ENCODE results near the gene HSP90AB1.
A peak's percentile ranks its signal among the peaks of the same experiment; 100 is the strongest.

The HSP90AB1 gene

DNA sequence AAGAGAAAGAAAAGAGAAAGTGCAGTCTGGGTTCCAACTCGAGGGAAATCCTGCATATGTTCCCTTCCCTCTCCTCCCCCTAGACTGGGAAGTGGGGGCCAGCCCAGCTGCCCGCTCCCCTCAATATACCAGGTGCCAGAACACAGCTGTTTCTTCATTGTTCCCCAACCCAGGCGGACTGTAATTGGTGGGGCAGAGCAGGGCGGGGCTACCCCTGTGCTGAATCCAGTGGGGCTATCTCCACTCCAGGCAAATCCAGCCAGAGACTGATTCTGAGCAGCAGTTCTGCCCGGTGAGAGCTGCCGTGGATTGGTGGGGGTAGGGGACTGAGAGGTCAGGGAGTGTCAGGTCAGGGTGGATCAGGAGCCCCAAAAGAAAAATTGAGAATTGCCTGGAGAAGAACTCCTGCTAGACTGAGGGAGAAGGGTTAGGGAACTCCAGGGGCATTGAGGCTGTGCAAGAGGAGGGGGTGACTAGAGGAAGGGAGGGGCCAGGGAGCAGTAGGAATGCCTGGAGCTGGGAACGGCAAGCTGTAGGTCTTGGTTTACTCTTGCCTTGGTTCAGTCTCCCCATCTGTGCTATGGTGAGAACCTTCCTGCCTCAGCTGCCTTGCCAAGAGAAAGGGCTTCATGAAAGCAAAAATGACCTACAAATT is 30.1 kb upstream of the HSP90AB1 start, which contains the start of gene MYMX:
MYMX (plus strand) TSS at position 250 of the 655 bp plus-strand sequence. CDS start 546 bp downstream, outside the sequence.
- no peaks in the 10 kb centered on the region for H3K9me3 ChIP-seq (ENCODE audit: insufficient read depth, low read depth, low read length)
- no peak within 1 kb of the TSS for H3K27ac ChIP-seq (ENCODE audit: low read length)
- H3K9ac ChIP-seq (ENCODE audit: low read depth, low read length), result peak within 1 kb of the TSS; percentile 61; the same call in 1 of the 2 replicates
- no peaks in the 10 kb centered on the region for H3K36me3 ChIP-seq (ENCODE audit: insufficient read depth, low read depth, low read length)
- peak within 1 kb of the TSS; percentile 70; the same call in 1 of the 2 replicates for H3K4me3 ChIP-seq (ENCODE audit: low read length)
- peaks cover 25% of the 10 kb centered on the region for H3K4me1 ChIP-seq (ENCODE audit: insufficient read depth, low read length)
- H3K27me3 ChIP-seq (ENCODE audit: insufficient read depth, low read length), result peaks cover 3% of the 10 kb centered on the region

DNA sequence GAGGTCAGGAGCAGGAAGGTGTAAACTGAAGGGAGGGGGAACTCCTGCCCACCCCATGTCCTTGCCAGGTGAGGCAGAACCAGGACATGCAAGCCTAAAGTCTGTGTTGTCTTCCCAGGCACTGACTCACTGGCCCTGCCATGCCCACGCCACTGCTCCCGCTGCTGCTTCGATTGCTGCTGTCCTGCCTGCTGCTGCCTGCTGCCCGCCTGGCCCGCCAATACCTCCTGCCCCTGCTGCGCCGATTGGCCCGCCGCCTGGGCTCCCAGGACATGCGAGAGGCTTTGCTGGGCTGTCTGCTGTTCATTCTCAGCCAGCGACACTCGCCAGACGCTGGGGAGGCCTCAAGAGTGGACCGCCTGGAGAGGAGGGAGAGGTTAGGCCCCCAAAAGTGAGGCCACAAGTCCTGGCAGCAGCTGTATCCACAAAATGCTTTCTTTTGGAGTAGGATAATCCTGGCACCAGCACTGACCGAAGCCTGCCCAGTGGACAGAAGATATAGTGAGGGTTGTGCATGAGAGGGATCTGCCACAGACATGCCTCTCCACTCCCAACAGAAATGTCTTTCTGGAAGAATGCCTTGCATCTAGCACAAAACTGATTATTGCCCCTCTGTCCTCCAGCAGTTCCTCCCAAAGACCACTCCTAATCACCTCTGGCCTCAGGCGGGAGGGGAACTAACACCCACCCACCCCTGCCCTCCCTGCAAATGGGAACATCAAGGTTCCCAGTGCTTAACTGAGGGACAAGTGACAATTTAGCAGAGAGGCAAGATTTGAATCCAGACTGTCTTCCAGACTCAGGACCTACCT is 29.4 kb upstream of the HSP90AB1 start:
- Histone ChIP-seq H3K9me3 (ENCODE audit: insufficient read depth, low read depth, low read length) (no peaks in the 10 kb centered on the region), H3K36me3 (ENCODE audit: insufficient read depth, low read depth, low read length) (no peaks in the 10 kb centered on the region), H3K27me3 (ENCODE audit: insufficient read depth, low read length) (peaks cover 3% of the 10 kb centered on the region), H3K27ac (ENCODE audit: low read length) (no peak overlapping the region), H3K4me3 (ENCODE audit: low read length) (peak overlapping the region; percentile 70; the same call in 1 of the 2 replicates), H3K9ac (ENCODE audit: low read depth, low read length) (peak overlapping the region; percentile 85; the same call in 1 of the 2 replicates), H3K4me1 (ENCODE audit: insufficient read depth, low read length) (peaks cover 27% of the 10 kb centered on the region)

GRCh38 chr6:44219053-44219814 is 27.7 kb upstream of the HSP90AB1 start:
- H3K27me3 ChIP-seq (ENCODE audit: insufficient read depth, low read length), result peaks cover 3% of the 10 kb centered on the region
- peak overlapping the region; percentile 87 for H3K27ac ChIP-seq (ENCODE audit: low read length)
- no peaks in the 10 kb centered on the region for H3K9me3 ChIP-seq (ENCODE audit: insufficient read depth, low read depth, low read length)
- peak overlapping the region; percentile 85 for H3K9ac ChIP-seq (ENCODE audit: low read depth, low read length)
- peaks cover 30% of the 10 kb centered on the region for H3K4me1 ChIP-seq (ENCODE audit: insufficient read depth, low read length)
- H3K36me3 ChIP-seq (ENCODE audit: insufficient read depth, low read depth, low read length), result no peaks in the 10 kb centered on the region
- H3K4me3 ChIP-seq (ENCODE audit: low read length), result peak overlapping the region; percentile 70

- no peak overlapping the region for H3K27ac ChIP-seq (ENCODE audit: low read length)
- H3K36me3 ChIP-seq (ENCODE audit: insufficient read depth, low read depth, low read length), result no peaks in the 10 kb centered on the region
- H3K4me1 ChIP-seq (ENCODE audit: insufficient read depth, low read length), result peaks cover 37% of the 10 kb centered on the region
- peak overlapping the region; percentile 62; the same call in 1 of the 2 replicates for H3K9ac ChIP-seq (ENCODE audit: low read depth, low read length)
- peaks cover 3% of the 10 kb centered on the region for H3K27me3 ChIP-seq (ENCODE audit: insufficient read depth, low read length)
- H3K4me3 ChIP-seq (ENCODE audit: low read length), result peak overlapping the region; percentile 55
- H3K9me3 ChIP-seq (ENCODE audit: insufficient read depth, low read depth, low read length), result no peaks in the 10 kb centered on the region
Measured at GRCh38 chr6:44219815-44220784, 26.8 kb upstream of the HSP90AB1 start.

DNA sequence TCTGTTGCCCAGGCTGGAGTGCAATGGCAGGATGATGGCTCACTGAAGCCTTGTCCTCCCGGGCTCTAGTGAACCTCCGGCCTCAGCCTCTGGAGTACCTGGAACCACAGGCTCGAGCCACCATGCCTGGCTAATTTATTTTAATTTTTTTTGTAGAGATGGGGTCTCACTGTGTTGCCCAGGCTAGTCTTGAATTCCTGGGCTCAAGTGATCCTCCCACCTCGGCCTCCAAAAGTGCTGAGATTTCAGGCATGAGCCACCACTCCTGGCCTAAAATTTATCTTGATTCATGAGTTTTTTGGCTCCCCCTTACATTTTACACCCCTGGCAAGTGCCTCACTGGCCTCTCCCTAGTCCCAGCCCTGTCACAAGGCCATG is 26.0 kb upstream of the HSP90AB1 start:
- peaks cover 3% of the 10 kb centered on the region for H3K27me3 ChIP-seq (ENCODE audit: insufficient read depth, low read length)
- no peaks in the 10 kb centered on the region for H3K36me3 ChIP-seq (ENCODE audit: insufficient read depth, low read depth, low read length)
- no peak overlapping the region for H3K27ac ChIP-seq (ENCODE audit: low read length)
- H3K9ac ChIP-seq (ENCODE audit: low read depth, low read length), result no peak overlapping the region
- H3K4me1 ChIP-seq (ENCODE audit: insufficient read depth, low read length), result peaks cover 43% of the 10 kb centered on the region
- no peaks in the 10 kb centered on the region for H3K9me3 ChIP-seq (ENCODE audit: insufficient read depth, low read depth, low read length)
- no peak overlapping the region for H3K4me3 ChIP-seq (ENCODE audit: low read length)

- Histone ChIP-seq H3K9ac (ENCODE audit: low read depth, low read length) (peak overlapping the region; percentile 63; the same call in 1 of the 2 replicates), H3K36me3 (ENCODE audit: insufficient read depth, low read depth, low read length) (no peaks in the 10 kb centered on the region), H3K27ac (ENCODE audit: low read length) (no peak overlapping the region), H3K4me3 (ENCODE audit: low read length) (0 out of 2 replicates have a peak overlapping the region, but pooled peaks have one; percentile 4), H3K9me3 (ENCODE audit: insufficient read depth, low read depth, low read length) (no peaks in the 10 kb centered on the region), H3K27me3 (ENCODE audit: insufficient read depth, low read length) (peaks cover 3% of the 10 kb centered on the region), H3K4me1 (ENCODE audit: insufficient read depth, low read length) (peaks cover 48% of the 10 kb centered on the region)
Measured at GRCh38 chr6:44221291-44221960, 25.5 kb upstream of the HSP90AB1 start.

- Histone ChIP-seq H3K9ac (ENCODE audit: low read depth, low read length) (peak overlapping the region; percentile 63; the same call in 1 of the 2 replicates), H3K27me3 (ENCODE audit: insufficient read depth, low read length) (peaks cover 3% of the 10 kb centered on the region), H3K9me3 (ENCODE audit: insufficient read depth, low read depth, low read length) (no peaks in the 10 kb centered on the region), H3K36me3 (ENCODE audit: insufficient read depth, low read depth, low read length) (peaks cover 3% of the 10 kb centered on the region; the same call in 1 of the 2 replicates), H3K27ac (ENCODE audit: low read length) (no peak overlapping the region), H3K4me3 (ENCODE audit: low read length) (0 out of 2 replicates have a peak overlapping the region, but pooled peaks have one; percentile 4), H3K4me1 (ENCODE audit: insufficient read depth, low read length) (peaks cover 48% of the 10 kb centered on the region)
Measured at GRCh38 chr6:44221961-44222335, 25.0 kb upstream of the HSP90AB1 start.

DNA sequence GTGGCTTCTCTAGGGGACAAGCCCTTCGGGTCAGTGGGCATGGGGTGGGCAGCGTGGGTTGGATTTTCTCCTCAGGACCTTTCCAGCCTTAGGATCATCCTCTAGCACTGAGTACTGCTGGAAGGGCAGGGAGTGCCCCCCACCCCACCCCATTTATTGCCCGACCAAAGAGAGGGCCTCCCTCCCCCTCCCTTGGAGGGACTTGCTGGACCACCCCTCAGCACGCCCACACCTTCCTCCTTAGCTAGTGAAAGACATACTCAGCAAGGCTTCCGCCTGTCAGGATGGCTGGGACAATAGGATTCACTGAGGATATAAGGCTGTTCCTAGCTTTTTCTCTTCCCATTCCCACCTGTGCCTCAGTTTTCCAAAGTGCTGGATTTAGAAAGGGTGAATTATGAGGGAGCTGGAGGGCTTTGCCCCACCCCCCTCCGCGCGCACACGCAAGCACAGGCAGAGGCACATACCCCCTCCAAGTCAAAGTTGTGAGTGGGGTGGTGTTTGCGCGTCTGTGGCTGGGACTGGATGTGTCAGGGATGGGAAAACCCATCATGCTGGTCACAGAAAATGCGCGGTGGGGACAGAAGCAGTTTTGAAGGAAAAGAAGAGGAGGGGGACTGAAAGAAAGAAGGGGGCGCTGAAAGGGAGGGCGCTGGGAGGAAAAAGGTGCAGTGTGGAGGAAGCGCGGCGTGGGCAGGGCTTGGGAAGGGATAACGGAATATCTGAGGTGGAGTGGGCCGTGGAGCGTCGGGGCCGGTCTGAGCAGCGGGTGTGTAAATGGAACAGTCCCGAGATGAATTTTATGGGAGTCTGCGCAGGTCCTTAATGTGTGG is 24.2 kb upstream of the HSP90AB1 start:
- Histone ChIP-seq H3K27ac (ENCODE audit: low read length) (no peak overlapping the region), H3K27me3 (ENCODE audit: insufficient read depth, low read length) (peaks cover under 1% of the 10 kb centered on the region; the same call in 1 of the 2 replicates), H3K9ac (ENCODE audit: low read depth, low read length) (peak overlapping the region; percentile 52; the same call in 1 of the 2 replicates), H3K36me3 (ENCODE audit: insufficient read depth, low read depth, low read length) (peaks cover 9% of the 10 kb centered on the region; the same call in 1 of the 2 replicates), H3K4me1 (ENCODE audit: insufficient read depth, low read length) (peaks cover 40% of the 10 kb centered on the region), H3K4me3 (ENCODE audit: low read length) (peak overlapping the region; percentile 97), H3K9me3 (ENCODE audit: insufficient read depth, low read depth, low read length) (no peaks in the 10 kb centered on the region)

GRCh38 chr6:44223319-44224028 is 23.4 kb upstream of the HSP90AB1 start, which contains the start of gene SLC29A1:
SLC29A1 (plus strand) TSS chr6:44223595; CDS start chr6:44227314, 3,719 bp downstream.
- H3K4me1 ChIP-seq (ENCODE audit: insufficient read depth, low read length), result peaks cover 33% of the 10 kb centered on the region
- peaks cover 17% of the 10 kb centered on the region; the same call in 1 of the 2 replicates for H3K36me3 ChIP-seq (ENCODE audit: insufficient read depth, low read depth, low read length)
- H3K4me3 ChIP-seq (ENCODE audit: low read length), result peak within 1 kb of the TSS; percentile 97
- peak within 1 kb of the TSS; percentile 84; the same call in 1 of the 2 replicates for H3K9ac ChIP-seq (ENCODE audit: low read depth, low read length)
- no peaks in the 10 kb centered on the region for H3K27me3 ChIP-seq (ENCODE audit: insufficient read depth, low read length)
- H3K9me3 ChIP-seq (ENCODE audit: insufficient read depth, low read depth, low read length), result no peaks in the 10 kb centered on the region
- H3K27ac ChIP-seq (ENCODE audit: low read length), result no peak within 1 kb of the TSS
